HepG2 (cell line): Measurements from ENCODE around the gene MEPCE. TPM values are rescaled to one million over a fixed set of nuclear protein-coding genes. Genes with fewer than 3 reads are reported as not detected.

Experiments
- ARHGAP35 ChIP-seq: sonication (generic); formaldehyde crosslinking; IDR thresholded peaks from 2 replicates; pipeline ENCODE4 v1.9.0; 2022; ENCODE audit warnings: mild to moderate bottlenecking, inconsistent platforms, moderate library complexity, missing genetic modification reagents, borderline replicate concordance
- ARID5B ChIP-seq: IDR thresholded peaks from 2 replicates; pipeline ENCODE4 v1.4.0; 2020; ENCODE audit warnings: mild to moderate bottlenecking, missing genetic modification reagents
- CHD2 ChIP-seq: IDR thresholded peaks from 2 replicates; pipeline ENCODE4 v1.6.1; 2011; ENCODE audit warnings: low read depth, low read length, improper control_type of control experiment
- EED ChIP-seq: sonication (generic); formaldehyde crosslinking; IDR thresholded peaks from 2 replicates; pipeline ENCODE4 v1.5.0; 2020; ENCODE audit warnings: mild to moderate bottlenecking, missing genetic modification reagents
- ERF ChIP-seq: IDR thresholded peaks from 2 replicates; pipeline ENCODE4 v1.6.1; 2018; ENCODE audit warnings: missing biosample characterization, missing genetic modification reagents
- HOXA7 ChIP-seq: sonication (generic); formaldehyde crosslinking; IDR thresholded peaks from 2 replicates; pipeline ENCODE4 v1.8.1; 2022; ENCODE audit warnings: mild to moderate bottlenecking, missing genetic modification reagents, moderate library complexity
- KLF11 ChIP-seq: IDR thresholded peaks from 2 replicates; pipeline ENCODE4 v1.6.1; 2016; ENCODE audit warnings: missing compliant biosample characterization
- MATR3 ChIP-seq: sonication (generic); formaldehyde crosslinking; IDR thresholded peaks from 2 replicates; pipeline ENCODE4 v1.4.0; 2020; ENCODE audit warnings: missing genetic modification reagents
- MAZ ChIP-seq, 2 experiments: sonication (generic) in 1 of 2; formaldehyde crosslinking in 1 of 2; IDR thresholded peaks; 2 replicates each; pipeline versions ENCODE4 v1.5.0 to v1.6.1; 2012 to 2020; ENCODE audit warnings: low read depth in 2 of 2, mild to moderate bottlenecking in 2 of 2, borderline replicate concordance in 1 of 2, improper control_type of control experiment in 1 of 2, low read length in 1 of 2, missing genetic modification reagents in 1 of 2, moderate library complexity in 1 of 2
- NAIF1 ChIP-seq: sonication (generic); formaldehyde crosslinking; IDR thresholded peaks from 2 replicates; pipeline ENCODE4 v1.5.0; 2020; ENCODE audit warnings: mild to moderate bottlenecking, missing genetic modification reagents, borderline replicate concordance
- NFYC ChIP-seq: IDR thresholded peaks from 2 replicates; pipeline ENCODE4 v1.6.1; 2016; ENCODE audit warnings: missing genetic modification reagents, missing compliant biosample characterization
- REL ChIP-seq: sonication (generic); formaldehyde crosslinking; conservative IDR thresholded peaks from 2 replicates; pipeline ENCODE4 v1.8.0; 2022; ENCODE audit warnings: mild to moderate bottlenecking, missing genetic modification reagents, moderate library complexity
- SALL2 ChIP-seq: sonication (generic); formaldehyde crosslinking; IDR thresholded peaks from 2 replicates; pipeline ENCODE4 v1.8.1; 2023; ENCODE audit warnings: mild to moderate bottlenecking, missing genetic modification reagents, inconsistent platforms
- SMARCE1 ChIP-seq: fragments of 450-650 bp; IDR thresholded peaks from 2 replicates; pipeline ENCODE4 v1.6.1; 2017; ENCODE audit warnings: borderline replicate concordance
- TCF7L2 ChIP-seq: IDR thresholded peaks from 2 replicates; pipeline ENCODE4 v1.6.1; 2011; ENCODE audit warnings: mild to moderate bottlenecking, low read depth, low read length, moderate library complexity
- THRA ChIP-seq: sonication (generic); formaldehyde crosslinking; IDR thresholded peaks from 2 replicates; pipeline ENCODE4 v1.4.0; 2020; ENCODE audit warnings: missing genetic modification reagents, borderline replicate concordance
- ZBTB21 ChIP-seq: sonication (generic); formaldehyde crosslinking; IDR thresholded peaks from 2 replicates; pipeline ENCODE4 v1.4.0; 2020; ENCODE audit warnings: missing genetic modification reagents
- ZC3H4 ChIP-seq: sonication (generic); formaldehyde crosslinking; IDR thresholded peaks from 2 replicates; pipeline ENCODE4 v1.4.0; 2020; ENCODE audit warnings: missing genetic modification reagents, borderline replicate concordance
- ZNF253 ChIP-seq: sonication (generic); formaldehyde crosslinking; IDR thresholded peaks from 2 replicates; pipeline ENCODE4 v1.8.0; 2022; ENCODE audit warnings: mild to moderate bottlenecking, missing genetic modification reagents, borderline replicate concordance
- ZNF484 ChIP-seq: sonication (generic); formaldehyde crosslinking; IDR thresholded peaks from 2 replicates; pipeline ENCODE4 v1.5.1; 2020; ENCODE audit warnings: mild to moderate bottlenecking, low read depth, missing genetic modification reagents, borderline replicate concordance
- ZNF564 ChIP-seq: sonication (generic); formaldehyde crosslinking; IDR thresholded peaks from 2 replicates; pipeline ENCODE4 v1.8.1; 2023; ENCODE audit warnings: mild to moderate bottlenecking, missing genetic modification reagents
- ZNF567 ChIP-seq: sonication (generic); formaldehyde crosslinking; IDR thresholded peaks from 2 replicates; pipeline ENCODE4 v1.8.1; 2023; ENCODE audit warnings: mild to moderate bottlenecking, missing genetic modification reagents, borderline replicate concordance
- ZNF607 ChIP-seq: sonication (generic); formaldehyde crosslinking; IDR thresholded peaks from 2 replicates; pipeline ENCODE4 v1.5.1; 2020; ENCODE audit warnings: missing genetic modification reagents, mild to moderate bottlenecking, borderline replicate concordance
- ZSCAN21 ChIP-seq: sonication (generic); formaldehyde crosslinking; IDR thresholded peaks from 2 replicates; pipeline ENCODE4 v1.8.0; 2022; ENCODE audit warnings: mild to moderate bottlenecking, missing genetic modification reagents, moderate library complexity, borderline replicate concordance
- ZSCAN31 ChIP-seq: sonication (generic); formaldehyde crosslinking; IDR thresholded peaks from 2 replicates; pipeline ENCODE4 v1.5.0; 2020; ENCODE audit warnings: low read depth, mild to moderate bottlenecking, missing genetic modification reagents
- polyA plus RNA-seq, 8 experiments: library from polyadenylated mRNA; depleted of rRNA in 3 of 8; stranded (reverse) in 7 of 8; unstranded in 1 of 8; fragments of >200 nt; fragmentation: Illumina TruSeq in 4 of 8; extraction: Trizol in 4 of 8; gene quantifications; 2 replicates each; pipeline versions ENCODE4 v1.2.1 to v1.2.3, GENCODE V29; 2011 to 2016; ENCODE audit warnings: low read depth in 4 of 8, missing spikeins in 1 of 8, mixed read lengths in 1 of 8; ENCODE audit not compliant: insufficient read depth in 1 of 8
- total RNA-seq, 5 experiments: library from RNA; depleted of rRNA; stranded (reverse); fragments of >200 nt; fragmentation: Illumina TruSeq; extraction: Trizol; gene quantifications; 2 replicates each; pipeline ENCODE4 v1.2.3, GENCODE V29; 2016; ENCODE audit warnings: low read depth in 1 of 5

Gene MEPCE
- total and polyA plus RNA-seq, 2 of the 13 experiments (the other 11 are each of a cell fraction or from before 2014, with no cell fraction given) = 12.3 to 26.0 TPM

- TF ChIP-seq ZNF567 (CRISPR knock-in tag) (no peak), ZNF564 (CRISPR knock-in tag) (no peak), ZBTB21 (CRISPR knock-in tag) (no peak), NAIF1 (no peak; the same call in 1 of the 2 replicates), MATR3 (CRISPR knock-in tag) (no peak), KLF11 (no peak), HOXA7 (no peak), NFYC (CRISPR knock-in tag) (no peak), TCF7L2 (no peak), SMARCE1 (no peak), SALL2 (CRISPR knock-in tag) (no peak), ARID5B (0 out of 2 replicates have a peak, but pooled peaks have one; percentile 24), ERF (CRISPR knock-in tag) (peak; percentile 77), ZNF484 (CRISPR knock-in tag) (no peak), ZNF607 (CRISPR knock-in tag) (peak; percentile 65; the same call in 1 of the 2 replicates), ARHGAP35 (CRISPR knock-in tag) (no peak; the same call in 1 of the 2 replicates), REL (CRISPR knock-in tag) (no peak), MAZ (IDR thresholded peaks at IDR 0.05; ENCODE audit: borderline replicate concordance, low read depth, low read length) (no peak), MAZ (CRISPR knock-in tag; IDR thresholded peaks at IDR 0.05; ENCODE audit: low read depth) (peak; percentile 60; the same call in 1 of the 2 replicates), ZSCAN21 (CRISPR knock-in tag) (no peak), ZC3H4 (CRISPR knock-in tag) (no peak), EED (peak; percentile 46; the same call in 1 of the 2 replicates), CHD2 (peak; percentile 88), ZSCAN31 (CRISPR knock-in tag) (0 out of 2 replicates have a peak, but pooled peaks have one; percentile 17), THRA (CRISPR knock-in tag) (0 out of 2 replicates have a peak, but pooled peaks have one; percentile 29), ZNF253 (CRISPR knock-in tag) (0 out of 2 replicates have a peak, but pooled peaks have one; percentile 50)
Observed at GRCh38 chr7:100429637-100430492, at the start of gene MEPCE (continued).
